Activated CD4-positive, CD25-positive, alpha-beta regulatory T cell (primary cell): ENCODE measurements around the gene VPS39.
A peak's percentile ranks its signal among the peaks of the same experiment; 100 is the strongest.

ENCODE experiments used
- DNase-seq, 4 experiments: peaks; one replicate each; lab custom pipeline; 2025; lab: John Stamatoyannopoulos, UW

The VPS39 gene

DNA sequence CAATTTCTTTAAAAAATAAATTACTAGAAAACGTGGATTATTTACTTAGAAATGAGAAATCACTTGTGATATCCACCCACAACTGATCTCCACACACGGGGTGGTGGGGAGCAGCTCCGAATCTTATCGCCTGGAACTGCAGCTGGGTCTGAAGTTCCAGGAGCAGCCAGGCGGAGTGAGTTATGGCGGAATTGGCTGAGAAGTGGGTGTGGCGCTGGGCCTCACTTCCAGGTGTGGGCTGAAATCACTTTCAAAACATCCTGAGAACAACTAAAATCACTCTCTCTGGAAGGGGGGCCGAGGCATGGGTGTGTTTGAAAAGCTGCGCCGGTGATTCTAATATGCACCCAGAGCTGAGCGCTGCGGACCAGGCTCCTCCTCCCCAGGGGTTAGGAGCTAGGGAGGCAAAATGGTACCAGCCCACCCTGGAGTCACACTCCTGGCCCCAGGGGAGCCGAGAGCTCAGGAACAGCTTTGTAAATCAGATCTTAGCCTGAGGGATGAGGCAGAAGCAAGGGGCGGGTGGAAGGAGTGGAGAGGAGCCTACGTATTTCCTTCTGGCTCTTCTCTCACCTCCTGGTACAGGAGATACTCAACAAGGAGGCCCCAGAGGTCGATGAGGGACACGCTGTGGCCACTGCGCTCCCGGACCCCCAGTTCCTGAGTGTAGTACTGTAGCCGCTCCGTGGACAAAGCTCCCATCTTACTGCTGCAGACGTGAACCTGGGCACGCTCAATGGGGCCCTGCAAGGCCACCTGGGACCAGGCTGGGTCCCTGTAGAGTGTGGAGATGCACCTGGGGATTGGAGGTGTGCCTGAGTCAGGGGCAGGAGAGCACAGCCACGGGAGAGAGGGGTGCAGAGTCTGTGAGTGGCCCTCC is 61.3 kb downstream of the VPS39 start:
- DNase-seq = no peak

- no peak for DNase-seq
Measured at GRCh38 chr15:42145546-42146455, 62.3 kb downstream of the VPS39 start.

- DNase-seq = no peak
Measured at GRCh38 chr15:42144841-42145375, 63.2 kb downstream of the VPS39 start.

DNA sequence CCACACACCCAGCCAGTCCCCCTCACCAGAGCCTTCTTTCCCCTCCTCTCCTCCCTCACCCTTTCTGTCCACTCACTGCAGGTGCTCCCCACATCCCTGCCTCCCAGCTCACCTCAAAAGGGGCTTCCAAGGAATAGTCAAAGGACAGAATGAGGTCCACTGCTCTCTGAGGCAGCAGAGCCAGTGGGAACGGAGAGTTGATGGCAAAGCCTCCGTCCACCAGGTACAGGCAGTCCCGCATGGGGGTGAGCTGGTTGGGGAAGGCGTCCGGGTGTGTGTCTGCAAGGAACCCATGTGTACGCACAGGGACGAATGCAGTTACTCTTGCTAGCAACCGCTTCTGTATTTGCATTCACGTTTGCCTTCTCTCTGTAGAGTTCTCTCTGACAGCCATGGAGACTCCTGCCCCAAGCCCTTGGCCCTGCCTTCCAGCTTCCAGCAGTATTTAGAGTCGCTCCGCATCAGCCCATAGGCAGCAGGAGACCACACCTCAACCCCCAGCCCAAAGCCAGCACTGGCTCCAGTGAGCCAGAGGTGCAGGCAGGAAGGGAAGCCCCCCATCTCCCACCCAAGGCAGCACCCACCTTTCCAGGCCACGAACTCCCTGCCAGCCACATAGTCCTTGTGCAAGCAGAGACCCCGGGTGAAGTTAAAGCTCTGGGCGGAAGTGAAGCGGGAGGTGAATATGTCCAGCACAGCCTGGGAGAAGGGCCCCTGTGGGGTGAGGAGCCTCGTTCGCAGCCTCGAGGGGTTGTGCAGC is 64.1 kb downstream of the VPS39 start:
- no peak for DNase-seq

- DNase-seq = no peak
Measured at GRCh38 chr15:42143356-42143755, 64.7 kb downstream of the VPS39 start.

GRCh38 chr15:42141795-42142667 is 66.1 kb downstream of the VPS39 start:
- no peak for DNase-seq

GRCh38 chr15:42141246-42141645 is 66.9 kb downstream of the VPS39 start:
- DNase-seq = no peak

DNA sequence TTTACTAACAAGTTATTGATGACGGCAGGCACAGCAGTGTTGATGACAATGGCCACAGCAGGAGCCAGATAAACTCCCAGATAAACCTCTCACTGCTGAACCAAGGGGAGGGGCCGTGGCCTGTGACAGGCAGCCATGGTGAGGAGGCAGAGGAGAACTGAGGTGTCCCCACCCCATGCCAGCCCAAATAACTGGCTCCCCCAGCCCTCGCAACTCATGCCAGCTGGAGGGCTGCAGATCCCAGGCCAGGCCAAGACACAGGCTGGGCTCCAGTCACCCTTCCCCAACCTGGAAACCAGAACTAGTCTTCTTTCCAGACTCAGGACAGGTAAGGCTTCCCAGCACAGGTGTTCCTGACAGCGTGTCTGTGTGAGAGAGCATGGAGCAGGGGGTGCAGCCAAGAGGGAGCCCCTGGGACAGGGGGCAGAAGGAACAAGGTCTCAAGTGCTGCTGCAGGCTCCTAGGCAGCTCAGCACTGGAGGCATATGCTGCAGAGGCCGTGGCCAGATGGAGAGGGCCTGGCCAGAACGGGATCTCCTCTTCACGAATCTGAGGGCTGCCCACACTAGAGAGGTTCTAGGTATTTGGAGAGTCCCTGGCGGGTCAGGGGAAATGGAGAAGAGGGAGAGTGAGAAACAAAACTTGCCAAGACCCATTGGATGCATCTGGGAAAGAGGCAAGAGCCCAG is 67.6 kb downstream of the VPS39 start:
- DNase-seq = no peak

DNA sequence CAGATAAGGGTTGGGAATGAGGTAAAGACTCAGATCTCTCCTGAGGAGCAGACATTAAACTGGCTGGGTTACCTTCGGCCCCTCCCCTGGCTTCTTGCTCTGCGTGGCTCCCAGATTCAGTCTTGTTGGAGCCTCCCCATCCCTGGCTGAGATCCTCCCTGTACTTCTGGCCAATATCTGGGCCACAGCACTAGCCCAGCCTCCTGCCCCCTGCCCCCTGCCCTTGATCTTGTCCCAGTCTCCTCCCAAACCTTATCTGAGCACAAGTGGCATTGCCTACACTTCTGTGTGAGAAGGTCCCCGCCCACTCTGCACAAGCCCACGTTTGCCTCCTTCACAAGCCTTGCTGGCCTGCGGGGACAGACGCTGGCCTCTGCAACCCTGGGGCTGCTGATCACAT is 68.5 kb downstream of the VPS39 start:
- no peak for DNase-seq

DNA sequence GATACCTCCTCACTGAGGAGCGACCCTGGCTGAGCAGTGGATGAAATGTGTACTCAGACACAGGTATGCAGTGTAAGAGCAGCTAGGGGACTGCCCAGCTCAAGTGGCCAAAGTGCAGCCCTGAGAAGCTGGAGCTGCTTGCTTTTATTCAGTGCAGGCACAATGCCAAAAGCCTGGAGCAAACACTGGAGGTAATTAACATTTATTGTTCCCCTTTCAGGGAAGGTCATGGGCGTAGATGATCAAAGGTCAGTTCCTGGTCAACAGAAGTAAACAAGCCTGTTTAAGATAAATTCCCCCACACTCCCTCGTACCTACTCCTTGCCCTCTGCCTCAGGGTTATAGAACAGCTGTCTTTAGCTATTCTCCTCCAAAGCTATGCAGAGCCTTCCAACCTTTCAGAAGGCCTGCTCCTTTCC is 69.1 kb downstream of the VPS39 start:
- DNase-seq = no peak

GRCh38 chr15:42138411-42138810 is 69.7 kb downstream of the VPS39 start:
- DNase-seq = no peak

- DNase-seq = no peak
Measured at GRCh38 chr15:42137461-42138261, 70.4 kb downstream of the VPS39 start.

DNA sequence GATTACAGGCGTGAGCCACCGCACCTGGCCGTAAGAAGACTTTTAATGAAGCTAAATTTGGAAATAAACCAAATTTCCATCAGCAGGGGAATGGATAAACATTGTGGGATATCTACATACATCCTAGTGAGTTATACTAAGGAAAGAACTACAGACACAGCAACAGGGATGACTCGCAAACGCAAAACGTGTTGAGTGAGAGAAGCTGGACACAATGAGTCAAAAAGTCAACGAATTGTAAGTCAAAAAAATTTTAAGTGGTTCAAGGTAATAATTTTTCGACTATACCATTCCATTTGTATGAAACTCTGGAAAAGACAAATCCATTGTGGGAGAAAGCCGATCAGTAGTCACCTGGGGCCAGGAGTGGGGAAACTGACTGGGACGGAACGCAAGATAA is 71.6 kb downstream of the VPS39 start:
- no peak for DNase-seq

DNA sequence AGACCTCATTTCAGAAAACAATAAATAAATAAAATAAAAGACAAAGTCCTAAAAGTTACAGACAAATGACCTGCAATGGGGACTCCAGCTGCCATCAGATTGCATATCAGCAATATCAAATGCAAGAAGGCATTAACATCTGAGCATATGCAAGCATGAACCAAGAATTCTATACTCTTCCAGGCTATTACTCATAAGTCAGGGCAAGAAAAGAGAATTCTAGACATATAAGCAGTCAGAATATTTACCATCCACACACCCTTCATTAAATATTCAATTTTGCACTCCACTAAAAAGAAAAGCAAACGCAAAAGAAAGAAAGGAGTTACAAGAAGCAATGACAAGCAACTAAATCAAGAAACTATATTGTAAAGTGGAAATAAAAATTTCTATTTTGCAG is 72.8 kb downstream of the VPS39 start:
- no peak for DNase-seq

- DNase-seq = no peak
Measured at GRCh38 chr15:42134617-42135245, 73.4 kb downstream of the VPS39 start.

DNA sequence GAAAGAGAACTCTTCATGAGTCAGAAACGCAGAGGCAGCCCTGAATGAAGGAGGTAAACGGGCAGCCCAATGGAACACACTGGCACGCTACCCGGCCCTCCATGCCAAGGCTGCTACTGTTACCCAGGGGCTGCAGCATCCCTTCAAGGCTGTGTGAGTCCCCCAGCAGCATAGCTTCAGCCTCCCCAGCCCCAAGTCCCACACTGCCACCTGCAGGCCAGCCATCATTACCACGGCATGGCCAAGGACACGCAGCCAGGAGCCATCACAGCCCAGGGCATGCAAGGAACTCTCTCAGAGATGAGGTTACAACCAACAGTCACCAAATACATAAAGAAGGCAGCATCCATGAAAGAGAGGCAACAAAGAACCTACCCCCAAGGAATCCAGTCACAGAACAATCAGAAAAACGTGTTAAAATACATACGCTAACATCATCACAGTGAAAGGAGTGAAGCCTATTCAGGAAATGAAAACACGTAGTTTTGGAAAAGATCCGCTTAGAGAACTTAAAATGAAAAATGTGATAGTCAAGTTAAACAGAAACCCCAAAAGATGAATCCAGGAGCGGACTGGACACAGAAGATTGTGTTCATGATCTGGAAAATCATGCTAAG is 74.1 kb downstream of the VPS39 start:
- peak in 2 of 4 experiments; percentile 13 to 18 for DNase-seq

DNA sequence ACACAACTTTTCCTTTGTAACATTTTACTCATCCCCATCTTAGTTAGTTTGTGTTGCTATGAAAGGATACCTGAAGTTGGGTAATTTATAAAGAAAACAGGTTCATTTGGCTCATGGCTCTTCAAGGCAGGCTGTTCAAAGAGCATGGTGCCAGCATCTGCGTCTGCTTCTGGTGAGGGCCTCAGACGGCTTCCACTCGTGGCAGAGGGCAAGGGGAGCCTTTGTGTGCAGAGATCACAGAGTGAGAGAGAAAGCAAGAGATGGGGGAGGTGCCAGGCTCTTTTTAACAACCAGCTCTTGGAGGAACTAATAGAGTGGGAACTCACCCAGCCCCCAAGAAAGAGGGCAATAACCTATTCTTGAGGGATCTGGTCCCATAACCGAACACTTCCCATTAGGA is 74.7 kb downstream of the VPS39 start:
- no peak for DNase-seq
